Effector CD8-positive, alpha-beta T cell (primary cell): ENCODE results near the gene AMY2B.
"Not testable (repeated sequence)": the region's sequence is repeated elsewhere in the genome, so short reads cannot be mapped to it uniquely, and the experiment has no call there.

Source experiments
- DNase-seq: peaks from one replicate; lab custom pipeline; 2025; lab: John Stamatoyannopoulos, UW

Gene AMY2B

GRCh38 chr1:103627436-103627835, 56.0 kb downstream of the AMY2B start:
- DNase-seq, result not testable (repeated sequence)
